Stimulated activated CD8-positive, alpha-beta memory T cell treated with anti-CD3 and anti-CD28 coated beads, Interleukin-15, amount 100 ng/mL, for 48 hours (primary cell): ENCODE results near the gene NINJ2.

ENCODE experiments used
- DNase-seq, 2 donors: peaks; one replicate each; pipeline ENCODE4 v3.0.0-alpha.2; 2020; ENCODE audit warnings: low read depth in 2 of 2

NINJ2 gene

GRCh38 chr12:673849-674248, 10.6 kb upstream of the NINJ2 start:
- no peak for DNase-seq

- no peak for DNase-seq
These were observed 6.3 kb upstream of the NINJ2 start for GRCh38 chr12:669576-669945.

- DNase-seq, result no peak
These were observed 4.8 kb upstream of the NINJ2 start for GRCh38 chr12:668090-668481.

- DNase-seq, result no peak
These were observed 3.6 kb upstream of the NINJ2 start for GRCh38 chr12:666766-667308.

GRCh38 chr12:666066-666465, 2.8 kb upstream of the NINJ2 start:
- no peak for DNase-seq

GRCh38 chr12:664779-665092, 1.5 kb upstream of the NINJ2 start:
- DNase-seq, result no peak

- DNase-seq, result no peak
These were observed 982 bp upstream of the NINJ2 start for GRCh38 chr12:664075-664778.

GRCh38 chr12:662566-663292, 516 bp downstream of the NINJ2 start:
- no peak for DNase-seq

GRCh38 chr12:661720-662486, 1.3 kb downstream of the NINJ2 start:
- no peak for DNase-seq

- no peak for DNase-seq
These were observed 4.1 kb downstream of the NINJ2 start for GRCh38 chr12:659090-659683.

- no peak for DNase-seq
These were observed 12.3 kb downstream of the NINJ2 start for GRCh38 chr12:650983-651382.

GRCh38 chr12:647385-648085, 15.7 kb downstream of the NINJ2 start:
- DNase-seq, result no peak

- no peak for DNase-seq
These were observed 16.5 kb downstream of the NINJ2 start for GRCh38 chr12:646442-647384.

GRCh38 chr12:645563-646071, 17.6 kb downstream of the NINJ2 start:
- DNase-seq, result no peak

GRCh38 chr12:644818-645552, 18.3 kb downstream of the NINJ2 start:
- no peak for DNase-seq

- no peak for DNase-seq
These were observed 19.0 kb downstream of the NINJ2 start for GRCh38 chr12:644303-644639.

- DNase-seq, result no peak
These were observed 19.6 kb downstream of the NINJ2 start for GRCh38 chr12:643475-644302.

GRCh38 chr12:642633-643474, 20.4 kb downstream of the NINJ2 start:
- DNase-seq, result peak; percentile 70 to 73
